22Rv1 (cell line): Measurements from ENCODE around the gene UBE2H.

Experiments
- H3K27ac ChIP-seq: fragments of 450-650 bp; 2 replicates; pipeline ENCODE4 v1.5.1; 2017
- ZFX ChIP-seq: fragments of 450-650 bp; IDR thresholded peaks from 2 replicates; pipeline ENCODE4 v1.6.1; 2017; ENCODE audit warnings: antibody characterized with exemption, borderline replicate concordance
- TF ChIP-seq, protein P1 (sequence below): fragments of 450-650 bp; IDR thresholded peaks from 2 replicates; pipeline ENCODE4 v1.5.1; 2017; ENCODE audit warnings: mild to moderate bottlenecking

Gene UBE2H

DNA sequence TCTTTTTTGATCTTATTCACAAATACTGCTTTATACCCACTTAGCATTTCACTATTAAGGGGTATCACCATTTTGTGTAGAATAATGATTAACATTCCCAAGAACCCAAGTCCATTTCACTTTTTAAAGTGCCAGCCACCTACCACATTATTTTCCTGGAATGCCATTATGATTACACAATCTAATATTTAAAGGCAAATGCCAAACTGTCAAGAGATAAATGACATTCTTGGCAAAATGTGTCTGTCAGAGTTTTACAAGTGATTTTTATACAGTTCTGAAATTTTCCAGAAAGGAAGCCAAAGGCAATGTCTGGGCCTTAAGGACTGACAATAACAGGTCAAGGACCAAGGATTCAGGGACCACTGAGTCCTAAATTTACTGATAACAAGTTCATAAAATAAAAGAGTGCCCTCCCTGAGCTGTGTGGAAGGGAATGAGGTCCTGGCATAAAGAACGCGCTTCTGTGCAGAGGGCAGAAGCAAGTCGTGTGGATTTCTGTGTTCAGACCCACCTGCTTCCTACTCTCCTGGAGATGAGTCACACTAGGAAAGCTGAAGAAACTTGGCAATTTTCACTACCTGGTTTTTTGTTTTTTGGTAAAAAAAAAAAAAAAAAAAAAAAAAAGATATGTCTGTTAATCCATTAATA lies 66.5 kb downstream of the UBE2H start:
- no peak for TF ChIP-seq ZFX
- TF ChIP-seq, protein P1, sequence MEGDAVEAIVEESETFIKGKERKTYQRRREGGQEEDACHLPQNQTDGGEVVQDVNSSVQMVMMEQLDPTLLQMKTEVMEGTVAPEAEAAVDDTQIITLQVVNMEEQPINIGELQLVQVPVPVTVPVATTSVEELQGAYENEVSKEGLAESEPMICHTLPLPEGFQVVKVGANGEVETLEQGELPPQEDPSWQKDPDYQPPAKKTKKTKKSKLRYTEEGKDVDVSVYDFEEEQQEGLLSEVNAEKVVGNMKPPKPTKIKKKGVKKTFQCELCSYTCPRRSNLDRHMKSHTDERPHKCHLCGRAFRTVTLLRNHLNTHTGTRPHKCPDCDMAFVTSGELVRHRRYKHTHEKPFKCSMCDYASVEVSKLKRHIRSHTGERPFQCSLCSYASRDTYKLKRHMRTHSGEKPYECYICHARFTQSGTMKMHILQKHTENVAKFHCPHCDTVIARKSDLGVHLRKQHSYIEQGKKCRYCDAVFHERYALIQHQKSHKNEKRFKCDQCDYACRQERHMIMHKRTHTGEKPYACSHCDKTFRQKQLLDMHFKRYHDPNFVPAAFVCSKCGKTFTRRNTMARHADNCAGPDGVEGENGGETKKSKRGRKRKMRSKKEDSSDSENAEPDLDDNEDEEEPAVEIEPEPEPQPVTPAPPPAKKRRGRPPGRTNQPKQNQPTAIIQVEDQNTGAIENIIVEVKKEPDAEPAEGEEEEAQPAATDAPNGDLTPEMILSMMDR = no peak
- H3K27ac ChIP-seq = no peak overlapping the region

DNA sequence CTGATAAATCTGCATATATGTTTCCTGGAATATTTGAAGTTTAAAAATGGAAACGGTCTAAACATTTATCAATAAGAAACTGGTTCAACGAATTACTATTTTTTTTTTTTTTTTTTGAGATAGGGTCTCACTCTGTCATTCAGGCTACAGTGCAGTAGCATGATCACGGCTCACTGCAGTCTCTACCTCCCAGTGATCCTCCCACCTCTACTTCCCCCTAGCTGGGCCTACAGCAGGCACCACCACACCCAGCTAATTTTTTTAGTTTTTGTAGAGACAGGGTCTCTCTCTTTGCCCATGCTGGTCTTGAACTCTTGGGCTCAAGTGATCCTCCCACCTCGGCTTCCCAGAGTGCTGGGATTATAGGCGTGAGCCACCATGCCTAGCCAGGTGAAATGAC lies 68.3 kb downstream of the UBE2H start:
- TF ChIP-seq, protein P1 = no peak
- TF ChIP-seq ZFX = no peak

DNA sequence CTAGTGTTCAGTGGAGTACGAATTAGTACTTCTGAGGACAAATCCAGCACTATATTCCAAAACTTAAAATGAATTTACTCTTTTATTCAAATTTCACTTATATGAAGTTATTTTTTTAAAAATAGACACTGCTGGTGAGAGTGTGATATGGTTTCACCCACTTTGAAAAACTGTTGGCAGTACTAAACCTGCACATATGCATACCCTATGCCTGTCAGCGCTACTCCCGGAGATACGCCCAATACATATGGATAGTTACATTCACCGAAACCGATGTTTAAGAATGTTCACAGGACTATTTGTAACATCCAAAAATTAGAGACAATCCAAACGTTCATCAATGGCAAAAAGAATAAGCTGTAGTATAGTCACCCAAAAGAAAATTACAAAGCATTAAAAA lies 69.6 kb downstream of the UBE2H start:
- no peak overlapping the region for H3K27ac ChIP-seq
- TF ChIP-seq, protein P1 = no peak
- TF ChIP-seq ZFX = no peak

More for the DNA sequence above, 68.3 kb downstream of the UBE2H start:
- H3K27ac ChIP-seq = no peak overlapping the region

DNA sequence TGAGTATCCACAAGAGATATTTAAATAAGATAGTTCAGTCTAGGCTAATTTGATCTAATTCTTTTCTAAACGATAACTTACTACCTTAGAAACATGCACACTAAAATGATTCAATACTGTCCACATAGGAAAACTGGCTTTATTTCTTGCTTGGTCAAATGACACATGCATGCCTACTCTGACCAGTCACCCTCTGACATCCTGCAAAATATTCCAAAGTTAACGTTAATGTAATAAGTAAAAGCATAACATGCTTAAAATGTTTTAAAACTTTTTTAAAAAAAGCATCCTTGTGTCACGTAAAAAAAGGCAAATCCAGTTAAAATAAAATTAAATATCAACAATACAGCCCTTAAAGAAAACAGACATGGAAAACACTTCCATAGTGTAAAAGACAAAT lies 70.2 kb downstream of the UBE2H start:
- no peak overlapping the region for H3K27ac ChIP-seq
- no peak for TF ChIP-seq ZFX
- TF ChIP-seq, protein P1 = no peak

DNA sequence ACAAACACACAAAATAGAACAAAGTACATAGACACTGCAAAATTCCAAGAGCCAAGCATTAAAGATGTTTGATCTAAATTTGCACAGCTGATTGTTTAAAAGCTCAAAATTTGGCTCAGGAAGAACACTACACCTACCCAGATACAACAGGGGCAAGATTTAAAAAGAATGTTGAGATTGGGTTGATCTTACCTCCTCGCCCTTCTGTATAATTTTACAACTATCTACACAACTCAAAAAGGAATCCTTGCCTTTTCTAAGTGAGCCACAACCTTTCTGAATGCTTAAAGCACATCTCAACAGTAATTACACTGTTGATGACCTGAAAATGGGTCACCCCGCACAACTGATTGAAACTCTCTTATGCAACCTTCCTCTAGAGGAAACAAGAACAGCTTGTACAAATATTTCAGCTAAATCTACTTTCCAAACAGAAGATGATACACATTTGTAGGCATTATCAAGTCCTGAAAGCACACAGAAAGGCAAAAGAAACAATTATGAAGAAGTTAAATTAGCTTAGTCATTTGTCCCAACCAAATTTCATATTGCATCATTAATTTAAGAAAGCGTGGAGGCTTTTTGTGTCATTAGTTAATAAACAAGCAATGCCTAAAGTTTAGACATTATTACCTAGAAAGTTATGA lies 75.5 kb downstream of the UBE2H start:
- no peak overlapping the region for H3K27ac ChIP-seq
- no peak for TF ChIP-seq ZFX
- TF ChIP-seq, protein P1 = no peak

DNA sequence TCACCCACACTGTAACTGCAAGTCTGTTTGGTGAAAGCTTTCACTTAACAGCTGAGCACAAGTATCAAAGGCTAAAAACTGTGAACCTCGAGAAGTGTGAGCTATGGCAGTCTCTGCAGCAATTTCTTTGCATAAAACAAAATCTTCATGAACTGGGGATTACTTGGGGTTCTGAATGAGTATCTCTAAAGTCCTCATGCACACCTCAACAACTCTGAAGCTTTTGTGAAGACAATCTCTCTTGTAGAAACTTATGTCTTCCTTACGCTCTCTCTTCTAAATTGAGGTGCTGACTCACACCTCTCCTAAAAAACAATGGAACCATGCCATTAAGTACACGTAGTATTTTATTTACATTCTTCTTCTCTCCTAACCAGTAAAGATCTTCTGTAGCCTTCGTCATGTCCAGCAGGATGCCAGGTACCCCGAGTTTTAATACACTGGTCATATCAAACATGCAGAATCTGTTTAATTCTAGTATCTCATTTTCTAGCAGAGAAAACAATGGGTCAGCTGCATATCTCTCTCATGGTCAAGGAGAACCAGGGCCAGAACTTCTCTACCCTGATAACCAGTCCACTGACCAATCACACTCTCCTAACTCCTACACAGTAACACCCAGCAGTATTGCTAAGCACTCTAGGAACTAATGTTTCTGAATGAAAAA lies 76.9 kb downstream of the UBE2H start:
- no peak for TF ChIP-seq ZFX
- TF ChIP-seq, protein P1 = no peak
- no peak overlapping the region for H3K27ac ChIP-seq

DNA sequence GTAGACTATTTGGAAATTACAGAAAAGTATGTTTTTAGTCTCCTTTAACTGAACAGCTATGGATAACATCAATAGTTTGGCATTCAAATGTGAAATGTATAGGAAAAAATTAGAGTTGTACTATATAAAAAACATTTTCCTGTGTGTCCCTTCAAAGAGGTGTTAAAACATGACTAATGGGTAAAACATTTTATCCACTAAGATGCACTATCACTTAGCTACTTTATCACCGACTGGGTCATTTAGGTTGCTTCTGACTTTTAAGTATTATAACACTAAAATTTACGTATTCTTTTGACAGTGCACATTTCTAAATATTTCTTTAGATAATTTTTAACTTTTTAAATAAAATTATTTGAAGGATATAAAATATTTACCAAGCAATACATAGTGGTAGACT lies 77.6 kb downstream of the UBE2H start:
- TF ChIP-seq ZFX = no peak
- TF ChIP-seq, protein P1 = no peak
- H3K27ac ChIP-seq = no peak overlapping the region
